ENCODE data around the gene CHMP4B. TPM values are rescaled to one million over a fixed set of nuclear protein-coding genes. Genes with fewer than 3 reads are reported as not detected.

Gene CHMP4B
- 59.2 and 65.7 TPM in 2 replicates for total RNA-seq

DNA sequence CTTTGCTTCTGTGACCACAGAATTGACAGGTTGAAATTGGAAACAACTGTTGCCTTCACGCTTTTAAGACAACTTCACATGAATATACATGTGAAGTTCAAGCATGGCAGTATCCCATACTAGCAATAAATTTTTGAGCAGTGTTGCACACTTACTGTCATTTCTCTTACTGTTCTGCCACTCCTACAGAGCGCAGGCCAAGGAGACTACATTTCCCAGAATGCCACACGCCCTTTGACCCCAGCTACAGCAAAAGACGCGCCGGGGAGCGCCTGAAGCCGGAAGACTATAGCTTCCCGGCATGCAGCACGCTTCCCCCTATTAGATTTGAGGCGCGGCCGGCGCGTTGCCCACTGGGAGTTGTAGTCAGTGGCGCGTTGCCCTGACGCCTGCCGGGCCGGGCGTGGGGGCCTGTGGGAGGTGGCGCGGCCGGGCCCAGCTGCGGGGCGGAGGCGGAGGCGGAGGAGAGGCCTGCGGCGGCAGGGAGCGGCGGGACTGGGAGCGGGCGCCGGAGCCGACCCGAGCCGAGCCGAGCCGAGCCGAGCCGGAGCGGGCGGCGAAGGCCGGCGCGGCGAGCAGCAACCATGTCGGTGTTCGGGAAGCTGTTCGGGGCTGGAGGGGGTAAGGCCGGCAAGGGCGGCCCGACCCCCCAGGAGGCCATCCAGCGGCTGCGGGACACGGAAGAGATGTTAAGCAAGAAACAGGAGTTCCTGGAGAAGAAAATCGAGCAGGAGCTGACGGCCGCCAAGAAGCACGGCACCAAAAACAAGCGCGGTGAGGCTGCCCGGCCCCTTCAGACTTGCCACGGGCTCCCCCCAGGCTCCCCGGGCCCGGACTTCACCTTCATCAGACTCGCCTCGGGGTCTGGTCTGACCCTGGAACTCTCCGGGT lies at the start of gene CHMP4B:
Gene CHMP4B, plus strand, starts transcription at position 464 of the 891 bp plus-strand sequence. Its CDS starts 121 bp downstream, at position 585.
- TF ChIP-seq, protein P1, sequence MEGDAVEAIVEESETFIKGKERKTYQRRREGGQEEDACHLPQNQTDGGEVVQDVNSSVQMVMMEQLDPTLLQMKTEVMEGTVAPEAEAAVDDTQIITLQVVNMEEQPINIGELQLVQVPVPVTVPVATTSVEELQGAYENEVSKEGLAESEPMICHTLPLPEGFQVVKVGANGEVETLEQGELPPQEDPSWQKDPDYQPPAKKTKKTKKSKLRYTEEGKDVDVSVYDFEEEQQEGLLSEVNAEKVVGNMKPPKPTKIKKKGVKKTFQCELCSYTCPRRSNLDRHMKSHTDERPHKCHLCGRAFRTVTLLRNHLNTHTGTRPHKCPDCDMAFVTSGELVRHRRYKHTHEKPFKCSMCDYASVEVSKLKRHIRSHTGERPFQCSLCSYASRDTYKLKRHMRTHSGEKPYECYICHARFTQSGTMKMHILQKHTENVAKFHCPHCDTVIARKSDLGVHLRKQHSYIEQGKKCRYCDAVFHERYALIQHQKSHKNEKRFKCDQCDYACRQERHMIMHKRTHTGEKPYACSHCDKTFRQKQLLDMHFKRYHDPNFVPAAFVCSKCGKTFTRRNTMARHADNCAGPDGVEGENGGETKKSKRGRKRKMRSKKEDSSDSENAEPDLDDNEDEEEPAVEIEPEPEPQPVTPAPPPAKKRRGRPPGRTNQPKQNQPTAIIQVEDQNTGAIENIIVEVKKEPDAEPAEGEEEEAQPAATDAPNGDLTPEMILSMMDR (IDR thresholded peaks at IDR 0.05; ENCODE audit: insufficient read depth, low read length, poor library complexity, severe bottlenecking): no peak
- no peaks in the 10 kb centered on the region for H3K27me3 ChIP-seq (ENCODE audit: control insufficient read depth, insufficient read depth, low read length)
- peak within 1 kb of the TSS; percentile 95 for H3K4me3 ChIP-seq (ENCODE audit: low read depth, low read length)
- no peaks in the 10 kb centered on the region for H3K36me3 ChIP-seq (ENCODE audit: control insufficient read depth, insufficient read depth, low read length)
- DNase-seq (ENCODE audit: low read depth): peak; percentile 91

DNA sequence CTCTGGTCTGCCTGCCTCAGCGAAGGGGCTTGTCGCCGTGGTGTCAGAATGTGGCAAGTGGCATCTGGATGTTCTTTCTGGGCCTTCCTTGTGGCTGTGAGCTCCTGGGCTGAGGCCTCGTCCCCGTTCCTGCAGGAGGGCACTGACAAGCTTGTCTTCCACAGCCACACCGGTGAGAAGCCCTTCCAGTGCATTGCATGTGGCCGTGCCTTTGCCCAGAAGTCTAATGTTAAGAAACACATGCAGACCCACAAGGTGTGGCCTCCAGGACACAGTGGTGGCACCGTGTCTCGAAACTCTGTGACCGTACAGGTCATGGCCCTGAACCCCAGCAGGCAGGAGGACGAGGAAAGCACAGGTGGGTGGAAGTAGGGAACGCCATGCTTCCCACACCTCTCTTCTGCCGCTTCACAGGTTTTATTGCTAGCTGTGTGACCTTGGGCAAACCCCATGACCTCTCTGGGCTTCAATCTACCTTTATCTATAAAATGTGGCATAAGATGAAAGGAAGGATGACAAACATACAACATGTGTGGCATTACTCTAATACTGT lies 49.4 kb upstream of the CHMP4B start:
- H3K36me3 ChIP-seq (ENCODE audit: control insufficient read depth, insufficient read depth, low read length): no peaks in the 10 kb centered on the region
- H3K4me3 ChIP-seq (ENCODE audit: low read depth, low read length): no peak overlapping the region
- TF ChIP-seq, protein P1 (IDR thresholded peaks at IDR 0.05; ENCODE audit: insufficient read depth, low read length, poor library complexity, severe bottlenecking): no peak
- no peak for DNase-seq (ENCODE audit: low read depth)
- H3K27me3 ChIP-seq (ENCODE audit: control insufficient read depth, insufficient read depth, low read length): no peaks in the 10 kb centered on the region

DNA sequence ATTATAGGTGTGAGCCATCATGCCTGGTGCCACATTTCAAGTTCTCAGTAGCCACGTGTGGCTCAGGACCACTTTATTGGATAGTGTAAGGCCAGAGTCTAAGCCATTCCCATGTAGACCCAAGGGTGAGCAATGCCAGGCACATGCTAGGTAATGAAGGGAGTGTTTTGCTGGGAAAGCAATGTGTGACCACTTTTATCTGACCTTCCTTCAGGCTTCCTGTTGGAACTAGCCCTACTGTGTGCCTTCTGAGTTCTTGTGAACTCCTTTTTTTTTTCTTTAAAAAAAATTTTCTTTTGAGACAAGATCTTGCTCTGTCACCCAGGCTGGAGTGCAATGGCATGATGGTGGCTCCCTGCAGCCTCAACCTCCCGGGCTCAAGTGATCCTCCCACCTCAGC lies 46.0 kb upstream of the CHMP4B start:
- no peak overlapping the region for H3K4me3 ChIP-seq (ENCODE audit: low read depth, low read length)
- no peaks in the 10 kb centered on the region for H3K36me3 ChIP-seq (ENCODE audit: control insufficient read depth, insufficient read depth, low read length)
- TF ChIP-seq, protein P1 (IDR thresholded peaks at IDR 0.05; ENCODE audit: insufficient read depth, low read length, poor library complexity, severe bottlenecking): no peak
- H3K27me3 ChIP-seq (ENCODE audit: control insufficient read depth, insufficient read depth, low read length): no peaks in the 10 kb centered on the region
- DNase-seq (ENCODE audit: low read depth): no peak

GRCh38 chr20:33765592-33765991 lies 45.6 kb upstream of the CHMP4B start:
- H3K4me3 ChIP-seq (ENCODE audit: low read depth, low read length): no peak overlapping the region
- H3K27me3 ChIP-seq (ENCODE audit: control insufficient read depth, insufficient read depth, low read length): no peaks in the 10 kb centered on the region
- H3K36me3 ChIP-seq (ENCODE audit: control insufficient read depth, insufficient read depth, low read length): no peaks in the 10 kb centered on the region
- TF ChIP-seq, protein P1 (IDR thresholded peaks at IDR 0.05; ENCODE audit: insufficient read depth, low read length, poor library complexity, severe bottlenecking): no peak
- no peak for DNase-seq (ENCODE audit: low read depth)

DNA sequence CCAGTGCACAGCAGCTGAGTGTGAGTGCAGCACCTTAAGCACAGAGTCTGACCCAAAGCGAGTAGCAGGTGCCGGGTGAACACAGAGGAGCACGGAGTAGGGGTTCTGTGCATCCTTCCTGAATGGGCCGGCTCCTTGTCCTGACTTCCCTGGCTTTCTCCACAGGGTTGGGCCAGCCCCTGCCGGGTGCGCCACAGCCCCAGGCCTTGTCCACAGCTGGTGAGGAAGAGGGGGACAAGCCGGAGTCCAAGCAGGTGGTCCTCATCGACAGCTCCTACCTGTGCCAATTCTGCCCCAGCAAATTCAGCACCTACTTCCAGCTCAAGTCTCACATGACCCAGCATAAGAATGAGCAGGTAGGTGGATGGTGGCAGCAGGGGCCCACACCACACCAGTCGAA lies 44.5 kb upstream of the CHMP4B start:
- Histone ChIP-seq H3K36me3 (ENCODE audit: control insufficient read depth, insufficient read depth, low read length) (no peaks in the 10 kb centered on the region), H3K27me3 (ENCODE audit: control insufficient read depth, insufficient read depth, low read length) (no peaks in the 10 kb centered on the region), H3K4me3 (ENCODE audit: low read depth, low read length) (no peak overlapping the region)
- DNase-seq (ENCODE audit: low read depth): no peak
- TF ChIP-seq, protein P1 (IDR thresholded peaks at IDR 0.05; ENCODE audit: insufficient read depth, low read length, poor library complexity, severe bottlenecking): no peak

Measured in kidney epithelial cell (primary cell).